GM13976 (cell line): ENCODE measurements around the gene TAS1R3.

Source experiments
- DNase-seq: peaks from one replicate; pipeline ENCODE4 v3.0.0; 2012; ENCODE audit warnings: low spot score
- in situ Hi-C: fragments of 300-500 bp; cut with MboI; formaldehyde crosslinking; loops from one replicate; pipeline ENCODE4 v1.12.0; 2022; ENCODE audit warnings: low sequenced_read_pairs, mixed read lengths, inconsistent platforms; ENCODE audit not compliant: unreplicated experiment
- TF ChIP-seq, protein P1 (sequence below): IDR thresholded peaks from 2 replicates; pipeline ENCODE4 v1.5.1; 2012; ENCODE audit warnings: borderline replicate concordance, mild to moderate bottlenecking; ENCODE audit not compliant: insufficient read depth; ENCODE audit errors: extremely low read depth, missing control alignments, control extremely low read depth

The TAS1R3 gene

GRCh38 chr1:1353389-1354151, 22.5 kb downstream of the TAS1R3 start:
- DNase-seq: no peak
- in situ Hi-C loops: no loop called here
- TF ChIP-seq, protein P1, sequence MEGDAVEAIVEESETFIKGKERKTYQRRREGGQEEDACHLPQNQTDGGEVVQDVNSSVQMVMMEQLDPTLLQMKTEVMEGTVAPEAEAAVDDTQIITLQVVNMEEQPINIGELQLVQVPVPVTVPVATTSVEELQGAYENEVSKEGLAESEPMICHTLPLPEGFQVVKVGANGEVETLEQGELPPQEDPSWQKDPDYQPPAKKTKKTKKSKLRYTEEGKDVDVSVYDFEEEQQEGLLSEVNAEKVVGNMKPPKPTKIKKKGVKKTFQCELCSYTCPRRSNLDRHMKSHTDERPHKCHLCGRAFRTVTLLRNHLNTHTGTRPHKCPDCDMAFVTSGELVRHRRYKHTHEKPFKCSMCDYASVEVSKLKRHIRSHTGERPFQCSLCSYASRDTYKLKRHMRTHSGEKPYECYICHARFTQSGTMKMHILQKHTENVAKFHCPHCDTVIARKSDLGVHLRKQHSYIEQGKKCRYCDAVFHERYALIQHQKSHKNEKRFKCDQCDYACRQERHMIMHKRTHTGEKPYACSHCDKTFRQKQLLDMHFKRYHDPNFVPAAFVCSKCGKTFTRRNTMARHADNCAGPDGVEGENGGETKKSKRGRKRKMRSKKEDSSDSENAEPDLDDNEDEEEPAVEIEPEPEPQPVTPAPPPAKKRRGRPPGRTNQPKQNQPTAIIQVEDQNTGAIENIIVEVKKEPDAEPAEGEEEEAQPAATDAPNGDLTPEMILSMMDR: no peak

- TF ChIP-seq, protein P1: no peak
- DNase-seq: no peak
- in situ Hi-C loops: no loop called here
Measured at GRCh38 chr1:1354271-1355247, 23.5 kb downstream of the TAS1R3 start.

- peak; percentile 67 for DNase-seq
- TF ChIP-seq, protein P1: no peak
- in situ Hi-C loops: no loop called here
Measured at GRCh38 chr1:1355416-1355815, 24.3 kb downstream of the TAS1R3 start.

GRCh38 chr1:1356166-1356795, 25.2 kb downstream of the TAS1R3 start:
- in situ Hi-C loops: no loop called here
- TF ChIP-seq, protein P1: no peak
- no peak for DNase-seq

DNA sequence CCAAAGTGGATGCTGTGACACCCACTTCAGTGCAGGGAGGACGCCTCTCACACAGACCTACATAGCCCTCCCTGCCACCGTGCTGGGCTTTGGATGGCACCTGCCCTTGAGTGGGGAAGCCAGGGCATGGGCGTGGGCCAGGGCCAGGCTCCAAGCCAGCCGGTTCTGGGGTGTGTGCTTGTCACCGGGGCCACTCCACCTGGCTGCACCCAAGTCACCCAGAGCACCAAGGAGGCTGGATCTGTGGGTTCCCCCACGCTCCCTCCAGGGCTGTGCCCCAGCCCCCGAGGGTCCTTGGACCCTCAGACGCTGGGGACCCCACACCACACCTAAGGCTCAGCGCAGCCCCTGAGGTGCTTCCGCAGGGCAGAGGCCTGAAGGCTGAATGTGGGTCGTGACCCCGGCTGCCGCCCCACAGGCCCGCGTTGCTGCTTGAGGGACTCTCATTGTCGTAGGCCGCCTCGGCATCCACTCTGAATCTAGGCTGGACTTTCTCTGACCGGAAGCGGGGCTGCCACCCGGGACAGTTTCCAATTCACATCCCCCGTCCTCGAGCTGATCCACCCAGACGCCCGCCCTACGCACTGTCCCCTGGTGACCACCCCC, 25.8 kb downstream of the TAS1R3 start:
- TF ChIP-seq, protein P1: no peak
- in situ Hi-C loops: no loop called here
- DNase-seq: no peak
